Fibroblast of skin of scalp (primary cell): Measurements from ENCODE around the gene VAC14.

ENCODE experiments used
- DNase-seq: peaks from one replicate; pipeline ENCODE4 v3.0.0-alpha.2; 2013

The VAC14 gene

GRCh38 chr16:70704586-70704985, 96.4 kb downstream of the VAC14 start:
- DNase-seq: no peak

- no peak for DNase-seq
Measured at GRCh38 chr16:70703835-70704381, 97.0 kb downstream of the VAC14 start.

- peak; percentile 95 for DNase-seq
Measured at GRCh38 chr16:70703041-70703834, 97.7 kb downstream of the VAC14 start.

GRCh38 chr16:70702624-70703023, 98.3 kb downstream of the VAC14 start:
- DNase-seq: no peak

GRCh38 chr16:70701998-70702397, 99.0 kb downstream of the VAC14 start:
- no peak for DNase-seq

- no peak for DNase-seq
Measured at GRCh38 chr16:70701596-70701995, 99.4 kb downstream of the VAC14 start.

GRCh38 chr16:70701036-70701435, 99.9 kb downstream of the VAC14 start:
- no peak for DNase-seq

- no peak for DNase-seq
Measured at GRCh38 chr16:70700101-70701020, 100.6 kb downstream of the VAC14 start.

GRCh38 chr16:70699696-70700095, 101.3 kb downstream of the VAC14 start:
- DNase-seq: no peak

- no peak for DNase-seq
Measured at GRCh38 chr16:70698901-70699300, 102.1 kb downstream of the VAC14 start.

GRCh38 chr16:70697594-70698170, 103.3 kb downstream of the VAC14 start:
- DNase-seq: peak; percentile 88

GRCh38 chr16:70696952-70697593, 103.9 kb downstream of the VAC14 start:
- peak; percentile 49 for DNase-seq

- DNase-seq: no peak
Measured at GRCh38 chr16:70696355-70696754, 104.6 kb downstream of the VAC14 start.

GRCh38 chr16:70695331-70696070, 105.5 kb downstream of the VAC14 start:
- DNase-seq: peak; percentile 82

- DNase-seq: no peak
Measured at GRCh38 chr16:70694868-70695218, 106.1 kb downstream of the VAC14 start.

GRCh38 chr16:70694088-70694867, 106.7 kb downstream of the VAC14 start:
- DNase-seq: peak; percentile 93

GRCh38 chr16:70692873-70693671, 107.9 kb downstream of the VAC14 start:
- DNase-seq: peak; percentile 72

GRCh38 chr16:70692130-70692872, 108.7 kb downstream of the VAC14 start:
- peak; percentile 65 for DNase-seq
